Aorta (tissue), 5 donors: ENCODE data around the gene HACL1. TPM values are rescaled to one million over a fixed set of nuclear protein-coding genes. Genes with fewer than 3 reads are reported as not detected.
A peak's percentile ranks its signal among the peaks of the same experiment; 100 is the strongest.

Experiments
- ATAC-seq: fragments of 200-7000 bp; cut with Tn5 transposase; one replicate; pipeline ENCODE4 v1.9.1; 2022; ENCODE audit warnings: moderate library complexity; ENCODE audit not compliant: low FRiP score
- DNase-seq, 2 donors: peaks; one replicate each; pipeline ENCODE4 v3.0.0-alpha.2; 2020
- H3K27ac ChIP-seq, 2 donors: one replicate each; pipeline ENCODE4 v1.5.1; 2013; ENCODE audit warnings: low read length in 2 of 2, mild to moderate bottlenecking in 2 of 2, moderate library complexity in 2 of 2, control low read depth in 1 of 2, inconsistent platforms in 1 of 2, low read depth in 1 of 2
- H3K27me3 ChIP-seq, 2 donors: one replicate each; pipeline ENCODE4 v1.6.1; 2013; ENCODE audit warnings: control low read depth in 1 of 2, low read length in 1 of 2, mild to moderate bottlenecking in 1 of 2, moderate library complexity in 1 of 2; ENCODE audit not compliant: insufficient read depth in 2 of 2, control insufficient read depth in 1 of 2
- H3K36me3 ChIP-seq, 2 donors: one replicate each; pipeline ENCODE4 v1.6.1; 2013; ENCODE audit warnings: control low read depth in 1 of 2, low read length in 1 of 2, mild to moderate bottlenecking in 1 of 2; ENCODE audit not compliant: insufficient read depth in 2 of 2, control insufficient read depth in 1 of 2
- H3K4me1 ChIP-seq, 2 donors: one replicate each; pipeline ENCODE4 v1.6.1; 2013; ENCODE audit warnings: low read length in 2 of 2, control low read depth in 1 of 2, mild to moderate bottlenecking in 1 of 2, moderate library complexity in 1 of 2; ENCODE audit not compliant: insufficient read depth in 2 of 2, control insufficient read depth in 1 of 2
- H3K4me3 ChIP-seq, 2 donors: one replicate each; pipeline ENCODE4 v1.5.1; 2013; ENCODE audit warnings: low read length in 2 of 2, control low read depth in 1 of 2, mild to moderate bottlenecking in 1 of 2
- H3K9me3 ChIP-seq: one replicate; pipeline ENCODE4 v1.6.1; 2013; ENCODE audit warnings: mild to moderate bottlenecking, low read length; ENCODE audit not compliant: control insufficient read depth
- WGBS, 2 donors: extraction: QIAGEN DNeasy Blood & Tissue Kit; methylation state at CpG; one replicate each; pipeline ENCODE4 v1.1.7; 2013; 5-methylcytosine and 5-hydroxymethylcytosine counted together
- intact Hi-C, 2 donors: fragments of 100-400 bp; cut with DNase I; formaldehyde crosslinking; loops; one replicate each; pipeline versions ENCODE4 v1.14.2 to v1.15.0; 2022
- polyA plus RNA-seq, 2 donors: library from polyadenylated mRNA; stranded (reverse); fragments of 200-250 nt; gene quantifications; one replicate each; pipeline ENCODE4 v1.2.3, GENCODE V29; 2013
- total RNA-seq, 2 donors: library from RNA; stranded (reverse); fragmentation: NEBNext Ultra II Directional; extraction: Animal tissue kit (Norgen Biotek cat#: 25700); gene quantifications; one replicate each; pipeline ENCODE4 v1.2.1, GENCODE V29; 2021
- donor health status: healthy with polysubstance abuse.
- donor health status: Bipolar disorder and iron deficiency.
- donor health status: DM: no; HTN: no; CAD: no.
- donor health status: DM: no; HTN: no; CAD: no.
- donor health status: DM: yes; HTN: yes; CAD: no.

The HACL1 gene
- total and polyA plus RNA-seq, 4 donors, result 13.3 to 27.1 (median 23.3) TPM

DNA sequence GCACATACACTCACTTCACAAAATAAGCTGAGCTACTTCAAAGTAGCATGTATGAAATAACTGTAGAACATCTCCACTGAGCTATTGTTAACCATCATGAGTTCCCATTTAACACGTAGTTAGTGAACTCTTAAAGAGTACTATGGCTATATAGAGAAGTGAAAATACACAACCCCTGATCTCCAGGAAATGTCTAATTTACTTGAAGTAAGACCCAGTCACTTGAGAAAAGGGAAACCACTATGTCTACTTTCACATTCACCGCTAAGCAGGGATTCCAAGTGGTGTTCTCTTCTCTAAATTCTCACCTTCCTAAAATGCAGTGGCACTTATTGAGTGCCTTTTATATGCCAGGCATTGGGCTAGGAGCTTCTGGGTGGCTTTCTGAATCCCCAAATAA lies 44.9 kb downstream of the HACL1 start:
- H3K4me3 ChIP-seq, result no peak overlapping the region
- H3K36me3 ChIP-seq, result no peaks in the 10 kb centered on the region
- H3K27me3 ChIP-seq, result no peaks in the 10 kb centered on the region
- intact Hi-C loops, result loop anchor here (2.0 to 10.0 kb wide), 4 partner anchors 129 to 354 kb away; partner anchors contain the start of genes EAF1 (in 2 of the 2), METTL6 (in 2 of the 2) and CAPN7 (in 1 of the 2)
- no peaks in the 10 kb centered on the region for H3K4me1 ChIP-seq
- no peak overlapping the region for H3K27ac ChIP-seq
- H3K9me3 ChIP-seq, result no peaks in the 10 kb centered on the region
- ATAC-seq, result no peak
- DNase-seq, result no peak
- WGBS, 2 donors, result 77 to 82% methylated on average over 2 of the region's 2 CpGs

DNA sequence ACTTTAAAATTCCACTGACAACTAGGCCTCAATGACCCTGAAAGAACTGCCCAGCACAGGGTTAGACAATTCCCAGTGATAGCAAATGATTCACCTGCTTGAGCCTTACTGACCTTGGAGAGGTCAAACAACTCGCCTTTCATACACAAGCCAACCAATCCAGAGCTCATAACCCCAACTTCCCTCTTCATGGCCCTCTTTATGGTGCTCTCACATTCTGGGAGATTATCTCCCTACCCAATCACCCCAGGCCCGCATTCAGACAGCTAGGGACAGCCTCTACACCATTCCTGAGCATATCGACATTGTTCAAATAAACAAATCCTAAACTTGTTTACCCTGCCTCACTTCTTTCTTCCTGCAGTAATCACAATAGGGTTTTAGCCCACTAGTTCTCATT lies 47.6 kb downstream of the HACL1 start:
- no peaks in the 10 kb centered on the region for H3K4me1 ChIP-seq
- no peaks in the 10 kb centered on the region for H3K36me3 ChIP-seq
- H3K4me3 ChIP-seq, result no peak overlapping the region
- ATAC-seq, result no peak
- intact Hi-C loops, result loop anchor here in 1 of 2 donors (10.0 kb wide), 1 partner anchor 349 kb away; the partner anchor contains the start of gene CAPN7
- H3K9me3 ChIP-seq, result no peaks in the 10 kb centered on the region
- H3K27ac ChIP-seq, result no peak overlapping the region
- 83 to 88% methylated on average over 3 of the region's 3 CpGs for WGBS, 2 donors
- no peaks in the 10 kb centered on the region for H3K27me3 ChIP-seq
- no peak for DNase-seq

DNA sequence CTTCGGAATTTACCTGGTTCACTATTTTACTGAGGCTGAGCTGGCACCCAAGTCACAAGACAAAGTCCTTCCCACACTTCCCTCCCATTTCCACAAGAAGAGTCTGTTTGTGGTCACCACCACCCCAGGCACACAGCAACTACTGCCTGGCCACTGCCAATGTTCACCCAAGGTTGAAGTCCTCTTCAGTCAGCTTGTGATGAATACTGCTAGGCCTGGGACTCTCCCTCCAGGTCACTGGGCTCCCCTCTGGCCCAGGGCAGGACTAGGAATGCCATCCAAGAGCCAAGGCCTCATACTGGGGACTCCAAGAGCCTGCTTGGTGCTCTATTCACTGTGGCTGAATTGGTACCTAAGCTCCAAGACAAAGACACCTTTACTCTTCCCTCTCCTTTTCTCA lies 49.5 kb downstream of the HACL1 start:
- Histone ChIP-seq H3K9me3 (no peaks in the 10 kb centered on the region), H3K27ac (no peak overlapping the region), H3K27me3 (no peaks in the 10 kb centered on the region), H3K36me3 (no peaks in the 10 kb centered on the region), H3K4me1 (no peaks in the 10 kb centered on the region), H3K4me3 (no peak overlapping the region)
- 96 to 100% methylated on average over 1 of the region's 1 CpG for WGBS, 2 donors
- intact Hi-C loops, result loop anchor here in 1 of 2 donors (10.0 kb wide), 1 partner anchor 347 kb away; the partner anchor contains the start of gene CAPN7
- DNase-seq, result no peak
- no peak for ATAC-seq

DNA sequence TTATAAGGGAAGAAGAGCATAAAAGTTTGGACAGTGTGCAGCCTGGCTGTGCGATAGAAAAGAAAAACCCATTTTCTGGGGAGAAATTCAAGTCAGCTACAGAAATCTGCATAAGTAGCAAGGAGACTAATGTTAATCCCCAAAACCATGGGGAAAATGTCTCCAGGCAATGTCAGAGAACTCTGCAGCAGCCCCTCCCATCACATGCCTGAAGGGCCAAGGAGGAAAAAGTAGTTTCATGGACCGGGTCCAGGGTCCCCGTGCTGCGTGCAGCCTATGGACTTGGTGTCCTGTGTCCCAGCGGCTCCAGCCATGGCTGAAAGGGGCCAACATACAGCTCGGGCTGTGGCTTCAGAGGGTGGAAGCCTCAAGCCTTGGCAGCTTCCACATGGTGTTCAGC lies 51.5 kb downstream of the HACL1 start:
- WGBS, 2 donors, result 85 to 88% methylated on average over 6 of the region's 6 CpGs
- H3K27ac ChIP-seq, result no peak overlapping the region
- H3K36me3 ChIP-seq, result no peaks in the 10 kb centered on the region
- intact Hi-C loops, result loop anchor here in 1 of 2 donors (10.0 kb wide), 1 partner anchor 345 kb away; the partner anchor contains the start of gene CAPN7
- no peaks in the 10 kb centered on the region for H3K9me3 ChIP-seq
- H3K27me3 ChIP-seq, result no peaks in the 10 kb centered on the region
- no peak overlapping the region for H3K4me3 ChIP-seq
- DNase-seq, result no peak
- no peak for ATAC-seq
- H3K4me1 ChIP-seq, result no peaks in the 10 kb centered on the region

DNA sequence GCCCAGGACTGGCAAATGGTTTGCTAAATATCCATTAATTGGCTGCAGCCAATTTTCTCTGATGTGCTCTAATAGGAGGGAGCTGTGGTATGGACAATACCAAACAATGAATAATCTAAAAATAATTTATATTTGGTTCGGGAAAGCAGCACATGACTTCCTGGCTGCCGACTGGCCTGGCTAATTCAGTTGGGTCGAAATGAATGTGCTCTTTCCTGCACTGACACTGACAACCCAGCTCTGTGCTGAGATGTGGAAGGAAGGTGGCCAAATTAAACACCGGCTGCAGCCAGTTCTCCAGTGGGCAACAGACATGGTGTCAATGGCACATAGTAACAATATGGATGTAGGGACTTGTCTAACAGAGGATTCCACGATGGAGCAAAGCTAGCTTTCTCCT lies 58.8 kb downstream of the HACL1 start:
- peaks cover 3 to 4% of the 10 kb centered on the region in 2 donors for H3K4me1 ChIP-seq
- H3K4me3 ChIP-seq, result no peak overlapping the region
- peak overlapping the region in 1 of 2 donors; percentile 28 for H3K27ac ChIP-seq
- no peaks in the 10 kb centered on the region for H3K36me3 ChIP-seq
- intact Hi-C loops, result no loop called here
- ATAC-seq (peak; percentile 72), DNase-seq (no peak)
- H3K27me3 ChIP-seq, result no peaks in the 10 kb centered on the region
- 2 to 5% methylated on average over 5 of the region's 5 CpGs for WGBS, 2 donors
- no peaks in the 10 kb centered on the region for H3K9me3 ChIP-seq

DNA sequence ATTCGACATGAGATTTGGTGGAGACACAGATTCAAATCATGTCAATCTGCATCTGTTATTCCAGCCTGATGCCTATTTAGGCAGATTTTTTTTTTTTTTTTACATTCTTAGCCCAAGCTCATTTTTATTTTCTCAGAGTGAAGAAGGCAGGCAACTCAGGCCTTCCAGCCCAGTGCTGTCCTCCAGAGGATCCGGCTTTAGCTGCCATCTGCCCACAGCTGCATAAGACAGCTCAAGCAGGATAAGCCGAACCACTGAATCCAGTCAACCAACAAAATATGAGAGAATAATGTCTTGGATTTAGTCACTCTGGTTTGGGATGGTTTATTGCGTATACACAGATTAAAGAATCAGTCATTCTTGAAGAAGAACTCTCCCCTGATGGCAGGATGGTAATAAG lies 60.0 kb downstream of the HACL1 start:
- DNase-seq (no peak), ATAC-seq (no peak)
- 99% methylated on average over 4 of the region's 4 CpGs for WGBS, 2 donors
- H3K9me3 ChIP-seq, result no peaks in the 10 kb centered on the region
- peaks cover 3 to 4% of the 10 kb centered on the region in 2 donors for H3K4me1 ChIP-seq
- intact Hi-C loops, result no loop called here
- H3K36me3 ChIP-seq, result no peaks in the 10 kb centered on the region
- no peak overlapping the region for H3K4me3 ChIP-seq
- H3K27me3 ChIP-seq, result no peaks in the 10 kb centered on the region
- no peak overlapping the region for H3K27ac ChIP-seq

DNA sequence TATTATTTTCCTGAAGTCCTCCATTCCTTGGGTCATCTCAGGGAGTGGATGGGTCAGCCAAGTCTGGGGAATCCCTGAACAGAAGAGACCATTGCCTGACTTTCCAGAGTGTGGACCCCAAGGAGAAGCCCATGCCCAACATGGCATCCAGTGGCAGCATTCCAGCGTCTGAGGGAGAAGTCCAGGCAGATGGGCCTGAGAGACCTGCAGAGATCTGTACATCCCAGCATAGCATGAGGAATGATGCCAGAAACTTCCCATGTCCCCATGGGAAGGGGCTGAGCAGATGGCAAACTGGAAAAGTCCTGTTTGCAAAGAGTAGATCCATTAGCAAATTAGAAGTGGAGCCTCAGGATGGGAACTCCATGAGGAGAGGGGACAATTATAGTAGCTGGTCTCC lies 62.3 kb downstream of the HACL1 start:
- ATAC-seq (no peak), DNase-seq (no peak)
- Histone ChIP-seq H3K36me3 (no peaks in the 10 kb centered on the region), H3K4me1 (peaks cover 3 to 4% of the 10 kb centered on the region in 2 donors), H3K27ac (no peak overlapping the region), H3K9me3 (no peaks in the 10 kb centered on the region), H3K4me3 (no peak overlapping the region), H3K27me3 (no peaks in the 10 kb centered on the region)
- intact Hi-C loops, result loop anchor here in 1 of 2 donors (10.0 kb wide), 1 partner anchor 94 kb away; no protein-coding TSS in a partner anchor
- WGBS, 2 donors, result 94 to 100% methylated on average over 1 of the region's 1 CpG

DNA sequence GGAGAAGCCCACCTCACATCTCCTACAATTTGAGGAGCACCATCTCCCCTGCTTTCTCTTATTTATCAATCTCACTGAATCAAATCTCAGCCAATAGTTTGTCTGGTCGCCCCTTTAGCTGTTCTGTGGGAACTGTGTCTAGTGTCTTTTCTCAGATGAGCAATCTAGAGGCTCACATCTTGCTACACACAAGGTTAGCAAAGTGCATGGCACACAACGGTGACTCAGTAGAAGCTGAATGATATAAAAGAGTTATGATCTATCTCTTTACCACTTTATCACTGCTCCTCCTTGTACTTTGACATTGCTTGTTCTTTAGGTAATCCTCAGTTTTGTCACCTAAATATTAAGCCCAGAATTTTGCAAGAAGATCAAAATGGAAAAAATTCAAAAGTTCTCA lies 63.0 kb downstream of the HACL1 start:
- intact Hi-C loops, result loop anchor here in 1 of 2 donors (10.0 kb wide), 1 partner anchor 94 kb away; no protein-coding TSS in a partner anchor
- no peak for ATAC-seq
- no peaks in the 10 kb centered on the region for H3K9me3 ChIP-seq
- 89 to 95% methylated on average over 2 of the region's 2 CpGs for WGBS, 2 donors
- no peaks in the 10 kb centered on the region for H3K36me3 ChIP-seq
- no peak overlapping the region for H3K4me3 ChIP-seq
- H3K4me1 ChIP-seq, result peaks cover 3 to 4% of the 10 kb centered on the region in 2 donors
- no peak overlapping the region for H3K27ac ChIP-seq
- no peak for DNase-seq
- H3K27me3 ChIP-seq, result no peaks in the 10 kb centered on the region

DNA sequence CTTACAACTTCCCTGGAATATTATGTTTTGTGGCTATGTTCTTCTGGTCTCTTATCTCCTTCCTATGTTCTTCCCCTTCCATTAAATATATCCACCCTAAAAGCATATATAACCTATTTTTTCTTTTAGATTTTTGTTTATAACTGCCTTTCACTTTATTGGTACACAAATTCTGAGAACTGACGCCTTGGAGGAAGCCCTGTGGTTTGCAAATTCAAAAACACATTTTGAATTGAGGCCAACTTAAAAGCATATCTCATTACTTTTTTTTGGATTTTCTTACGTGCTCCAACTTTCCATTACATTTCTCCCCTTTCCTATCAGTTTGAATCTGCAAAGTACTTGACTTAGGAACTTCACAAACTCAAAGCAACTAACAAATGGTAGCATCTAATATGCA lies 64.5 kb downstream of the HACL1 start:
- no peak for DNase-seq

More for the DNA sequence above, 64.5 kb downstream of the HACL1 start:
- ATAC-seq, result no peak
- no peaks in the 10 kb centered on the region for H3K27me3 ChIP-seq
- intact Hi-C loops, result loop anchor here in 1 of 2 donors (10.0 kb wide), 1 partner anchor 92 kb away; no protein-coding TSS in a partner anchor
- 5 to 10% methylated on average over 2 of the region's 2 CpGs for WGBS, 2 donors
- H3K27ac ChIP-seq, result no peak overlapping the region
- no peak overlapping the region for H3K4me3 ChIP-seq
- H3K9me3 ChIP-seq, result no peaks in the 10 kb centered on the region
- H3K36me3 ChIP-seq, result no peaks in the 10 kb centered on the region
- H3K4me1 ChIP-seq, result no peaks in the 10 kb centered on the region
